GM23338 (cell line): ENCODE measurements around the gene MBOAT1. TPM values are rescaled to one million over a fixed set of nuclear protein-coding genes. Genes with fewer than 3 reads are reported as not detected.

ENCODE experiments used
- ATAC-seq: fragments of 200-7000 bp; cut with Tn5 transposase; 3 replicates; pipeline ENCODE4 v1.9.1; 2020
- DNase-seq: peaks from one replicate; pipeline ENCODE4 v3.0.0-alpha.2; 2015; ENCODE audit warnings: low spot score
- H2AFZ ChIP-seq: fragments of 200-600 bp; sonication (generic); 2 replicates; pipeline ENCODE4 v1.8.0; 2016; ENCODE audit warnings: antibody characterized with exemption, mild to moderate bottlenecking, moderate library complexity
- H3F3A ChIP-seq: fragments of 200-600 bp; sonication (generic); replicated peaks from 2 replicates; pipeline ENCODE4 v1.8.0; 2017; ENCODE audit warnings: antibody characterized with exemption, mixed run types, low read depth
- H3K27ac ChIP-seq: fragments of 200-600 bp; sonication (generic); 2 replicates; pipeline ENCODE4 v1.6.1; 2016; ENCODE audit warnings: low read depth
- H3K27me3 ChIP-seq: fragments of 200-600 bp; sonication (generic); 2 replicates; pipeline ENCODE4 v1.8.0; 2016; ENCODE audit warnings: mild to moderate bottlenecking, mixed run types, moderate library complexity; ENCODE audit not compliant: insufficient read depth
- H3K36me3 ChIP-seq: fragments of 200-600 bp; sonication (generic); 2 replicates; pipeline ENCODE4 v1.8.0; 2016; ENCODE audit warnings: mild to moderate bottlenecking; ENCODE audit not compliant: insufficient read depth
- H3K4me1 ChIP-seq: fragments of 200-600 bp; sonication (generic); 2 replicates; pipeline ENCODE4 v1.8.0; 2016; ENCODE audit warnings: mild to moderate bottlenecking, moderate library complexity; ENCODE audit not compliant: insufficient read depth
- H3K4me2 ChIP-seq: fragments of 200-600 bp; sonication (generic); 2 replicates; pipeline ENCODE4 v1.7.1; 2017; ENCODE audit warnings: mixed run types
- H3K4me3 ChIP-seq: fragments of 200-600 bp; sonication (generic); 2 replicates; pipeline ENCODE4 v1.6.1; 2016; ENCODE audit warnings: mixed run types
- H3K79me2 ChIP-seq: fragments of 200-600 bp; sonication (generic); replicated peaks from 2 replicates; pipeline ENCODE4 v1.8.0; 2017; ENCODE audit warnings: mild to moderate bottlenecking; ENCODE audit not compliant: insufficient read depth
- H3K9me2 ChIP-seq: fragments of 200-600 bp; sonication (generic); 2 replicates; pipeline ENCODE4 v1.8.0; 2017; ENCODE audit not compliant: insufficient read depth
- H4K20me1 ChIP-seq: fragments of 200-600 bp; sonication (generic); replicated peaks from 2 replicates; pipeline ENCODE4 v1.8.0; 2017; ENCODE audit warnings: mild to moderate bottlenecking; ENCODE audit not compliant: insufficient read depth
- H3K27ac Mint-ChIP-seq: 2 replicates; pipeline ENCODE4 v1.8.0; 2020; ENCODE audit warnings: inconsistent platforms, mild to moderate bottlenecking, moderate library complexity, mixed read lengths
- H3K27me3 Mint-ChIP-seq: 3 replicates; pipeline ENCODE4 v1.8.0; 2022; ENCODE audit warnings: low read depth, mild to moderate bottlenecking, moderate library complexity, mixed read lengths, inconsistent platforms; ENCODE audit not compliant: insufficient read depth, poor library complexity
- H3K36me3 Mint-ChIP-seq: 3 replicates; pipeline ENCODE4 v1.8.0; 2021; ENCODE audit warnings: low read depth, mild to moderate bottlenecking, inconsistent platforms, moderate library complexity, mixed read lengths
- H3K4me1 Mint-ChIP-seq: 3 replicates; pipeline ENCODE4 v1.8.0; 2020; ENCODE audit warnings: mild to moderate bottlenecking, inconsistent platforms, mixed read lengths
- H3K4me3 Mint-ChIP-seq: 3 replicates; pipeline ENCODE4 v1.8.0; 2021; ENCODE audit warnings: moderate library complexity, mild to moderate bottlenecking, inconsistent platforms, mixed read lengths
- H3K9me3 Mint-ChIP-seq: 3 replicates; pipeline ENCODE4 v1.8.0; 2020; ENCODE audit warnings: moderate library complexity, mild to moderate bottlenecking, inconsistent platforms, mixed read lengths
- CREB1 ChIP-seq: fragments of 250-450 bp; sonication (Bioruptor Pico); IDR thresholded peaks from 2 replicates; pipeline ENCODE4 v1.5.0; 2020; ENCODE audit warnings: low read depth, mild to moderate bottlenecking, moderate library complexity
- CTCF ChIP-seq, 2 experiments: fragments of 200-600 bp in 1 of 2; sonication (generic) in 1 of 2; conservative IDR thresholded peaks; 2 replicates each; pipeline versions ENCODE4 v1.5.1 to v1.6.1; 2016 to 2017; ENCODE audit warnings: antibody characterized with exemption in 2 of 2, low read depth in 2 of 2, mild to moderate bottlenecking in 2 of 2, moderate library complexity in 1 of 2
- ETS1 ChIP-seq: IDR thresholded peaks from 2 replicates; pipeline ENCODE4 v1.6.1; 2016; ENCODE audit warnings: antibody characterized with exemption
- EZH2 ChIP-seq: fragments of 200-600 bp; sonication (generic); IDR thresholded peaks from one replicate; pipeline ENCODE4 v1.8.0; 2017; ENCODE audit warnings: antibody characterized with exemption, mild to moderate bottlenecking, low read depth; ENCODE audit not compliant: unreplicated experiment
- EZH2phosphoT487 ChIP-seq: fragments of 200-600 bp; sonication (generic); IDR thresholded peaks from one replicate; pipeline ENCODE4 v1.8.1; 2018; ENCODE audit warnings: antibody characterized with exemption; ENCODE audit not compliant: unreplicated experiment
- JUNB ChIP-seq: IDR thresholded peaks from one replicate; pipeline ENCODE4 v1.6.1; 2016; ENCODE audit warnings: antibody characterized with exemption; ENCODE audit not compliant: unreplicated experiment
- NANOG ChIP-seq: IDR thresholded peaks from 2 replicates; pipeline ENCODE4 v1.6.1; 2016; ENCODE audit warnings: antibody characterized with exemption, borderline replicate concordance
- POLR2AphosphoS5 ChIP-seq: IDR thresholded peaks from 2 replicates; pipeline ENCODE4 v1.6.1; 2016; ENCODE audit warnings: antibody characterized with exemption, low read depth
- REST ChIP-seq: IDR thresholded peaks from one replicate; pipeline ENCODE4 v1.6.1; 2018; ENCODE audit warnings: antibody characterized with exemption; ENCODE audit not compliant: unreplicated experiment
- STAT1 ChIP-seq: IDR thresholded peaks from one replicate; pipeline ENCODE4 v1.6.1; 2016; ENCODE audit warnings: antibody characterized with exemption; ENCODE audit not compliant: unreplicated experiment
- ZNF114 ChIP-seq: fragments of 250-450 bp; sonication (Bioruptor Pico); IDR thresholded peaks from 2 replicates; pipeline ENCODE4 v1.5.0; 2020; ENCODE audit warnings: mild to moderate bottlenecking, moderate library complexity
- ZNF331 ChIP-seq: fragments of 250-450 bp; sonication (Bioruptor Pico); IDR thresholded peaks from 2 replicates; pipeline ENCODE4 v1.5.0; 2020; ENCODE audit warnings: low read depth, mild to moderate bottlenecking, moderate library complexity
- ZNF462 ChIP-seq: fragments of 250-450 bp; sonication (Bioruptor Pico); IDR thresholded peaks from 2 replicates; pipeline ENCODE4 v1.5.0; 2020; ENCODE audit warnings: mild to moderate bottlenecking, moderate library complexity
- polyA plus RNA-seq: library from polyadenylated mRNA; unstranded; fragments of >200 nt; fragmentation: Nextera tagmentation; extraction: Ambion mirVana; gene quantifications from 2 replicates; pipeline ENCODE4 v1.2.1, GENCODE V29; 2016
- total RNA-seq: library from RNA; depleted of rRNA; stranded (reverse); fragments of >200 nt; shearing (Covaris generic); gene quantifications from 2 replicates; pipeline ENCODE4 v1.2.3, GENCODE V29; 2014

MBOAT1 gene
- total and polyA plus RNA-seq, 2 experiments from 2014 or later = 3.8 to 18.6 TPM

GRCh38 chr6:20159781-20160540 lies 52.3 kb downstream of the MBOAT1 start:
- peaks cover 32% of the 10 kb centered on the region for H3K79me2 ChIP-seq
- H3F3A ChIP-seq = no peaks in the 10 kb centered on the region
- H3K27me3 ChIP-seq = no peaks in the 10 kb centered on the region
- H3K9me3 Mint-ChIP-seq = no peaks in the 10 kb centered on the region
- TF ChIP-seq EZH2 (no peak), REST (no peak), POLR2AphosphoS5 (no peak), EZH2phosphoT487 (no peak), CREB1 (CRISPR knock-in tag) (no peak), ZNF114 (CRISPR knock-in tag) (no peak), ZNF462 (CRISPR knock-in tag) (no peak), STAT1 (no peak), ETS1 (no peak), NANOG (no peak), CTCF (conservative IDR thresholded peaks at IDR 0.05; ENCODE audit: low read depth in 2 of 2) (no peak), ZNF331 (no peak), JUNB (no peak)
- peak overlapping the region; percentile 39 for H3K4me2 ChIP-seq
- H3K36me3 Mint-ChIP-seq = no peaks in the 10 kb centered on the region
- DNase-seq (no peak), ATAC-seq (no peak)
- no peaks in the 10 kb centered on the region for H3K9me2 ChIP-seq
- no peak overlapping the region for H3K4me3 Mint-ChIP-seq
- H3K4me3 ChIP-seq = no peak overlapping the region
- no peak overlapping the region for H2AFZ ChIP-seq
- H3K36me3 ChIP-seq = no peaks in the 10 kb centered on the region
- peaks cover 18% of the 10 kb centered on the region for H3K4me1 Mint-ChIP-seq
- H3K4me1 ChIP-seq = peaks cover 20% of the 10 kb centered on the region
- H3K27ac Mint-ChIP-seq = no peak overlapping the region; the same call in 1 of the 2 replicates
- no peaks in the 10 kb centered on the region for H3K27me3 Mint-ChIP-seq
- 0 out of 2 replicates have a peak overlapping the region, but pooled peaks have one; percentile 10 for H3K27ac ChIP-seq
- 0 out of 2 replicates have a peak, but pooled peaks cover 3% of the 10 kb centered on the region for H4K20me1 ChIP-seq
